Esophagus (tissue), 2 donors: Measurements from ENCODE around the gene CYTH4. TPM values are rescaled to one million over a fixed set of nuclear protein-coding genes. Genes with fewer than 3 reads are reported as not detected.

Experiments
- H3K27ac ChIP-seq, 2 donors: one replicate each; pipeline ENCODE4 v1.5.1; 2013; ENCODE audit warnings: low read depth in 2 of 2, mild to moderate bottlenecking in 2 of 2, inconsistent platforms in 1 of 2, low read length in 1 of 2, moderate library complexity in 1 of 2
- H3K27me3 ChIP-seq, 2 donors: one replicate each; pipeline ENCODE4 v1.6.1; 2013; ENCODE audit warnings: low read length in 2 of 2, control low read depth in 1 of 2, mild to moderate bottlenecking in 1 of 2; ENCODE audit not compliant: insufficient read depth in 2 of 2, control insufficient read depth in 1 of 2
- H3K36me3 ChIP-seq, 2 donors: one replicate each; pipeline ENCODE4 v1.6.1; 2013; ENCODE audit warnings: low read length in 1 of 2; ENCODE audit not compliant: control insufficient read depth in 2 of 2, insufficient read depth in 2 of 2
- H3K4me1 ChIP-seq, 2 donors: one replicate each; pipeline ENCODE4 v1.6.1; 2013; ENCODE audit warnings: low read length in 1 of 2; ENCODE audit not compliant: control insufficient read depth in 2 of 2, insufficient read depth in 2 of 2
- H3K4me3 ChIP-seq, 2 donors: one replicate each; pipeline ENCODE4 v1.5.1; 2013; ENCODE audit warnings: low read length in 2 of 2, mild to moderate bottlenecking in 2 of 2, low read depth in 1 of 2, moderate library complexity in 1 of 2
- H3K9me3 ChIP-seq, 2 donors: one replicate each; pipeline ENCODE4 v1.6.1; 2013; ENCODE audit warnings: mild to moderate bottlenecking in 2 of 2, low read depth in 1 of 2, low read length in 1 of 2, moderate library complexity in 1 of 2; ENCODE audit not compliant: control insufficient read depth in 2 of 2, insufficient read depth in 1 of 2
- WGBS, 2 donors: extraction: QIAGEN DNeasy Blood & Tissue Kit; methylation state at CpG; one replicate each; pipeline ENCODE4 v1.1.7; 2013; 5-methylcytosine and 5-hydroxymethylcytosine counted together
- polyA plus RNA-seq, 2 donors: library from polyadenylated mRNA; stranded (reverse); fragments of 200-250 nt; gene quantifications; one replicate each; pipeline ENCODE4 v1.2.3, GENCODE V29; 2013
- donor health status: healthy with polysubstance abuse.
- donor health status: Bipolar disorder and iron deficiency.

The CYTH4 gene
- polyA plus RNA-seq, 2 donors, result 1.4 to 4.1 TPM

GRCh38 chr22:37338539-37339246 lies 56.4 kb downstream of the CYTH4 start:
- Histone ChIP-seq H3K4me3 (no peak overlapping the region), H3K27ac (no peak overlapping the region), H3K36me3 (no peaks in the 10 kb centered on the region), H3K9me3 (peaks cover 0 to 3% of the 10 kb centered on the region in 2 donors), H3K27me3 (peaks cover 0 to 15% of the 10 kb centered on the region in 2 donors), H3K4me1 (no peaks in the 10 kb centered on the region)
- 86 to 90% methylated on average over 10 of the region's 10 CpGs for WGBS, 2 donors

DNA sequence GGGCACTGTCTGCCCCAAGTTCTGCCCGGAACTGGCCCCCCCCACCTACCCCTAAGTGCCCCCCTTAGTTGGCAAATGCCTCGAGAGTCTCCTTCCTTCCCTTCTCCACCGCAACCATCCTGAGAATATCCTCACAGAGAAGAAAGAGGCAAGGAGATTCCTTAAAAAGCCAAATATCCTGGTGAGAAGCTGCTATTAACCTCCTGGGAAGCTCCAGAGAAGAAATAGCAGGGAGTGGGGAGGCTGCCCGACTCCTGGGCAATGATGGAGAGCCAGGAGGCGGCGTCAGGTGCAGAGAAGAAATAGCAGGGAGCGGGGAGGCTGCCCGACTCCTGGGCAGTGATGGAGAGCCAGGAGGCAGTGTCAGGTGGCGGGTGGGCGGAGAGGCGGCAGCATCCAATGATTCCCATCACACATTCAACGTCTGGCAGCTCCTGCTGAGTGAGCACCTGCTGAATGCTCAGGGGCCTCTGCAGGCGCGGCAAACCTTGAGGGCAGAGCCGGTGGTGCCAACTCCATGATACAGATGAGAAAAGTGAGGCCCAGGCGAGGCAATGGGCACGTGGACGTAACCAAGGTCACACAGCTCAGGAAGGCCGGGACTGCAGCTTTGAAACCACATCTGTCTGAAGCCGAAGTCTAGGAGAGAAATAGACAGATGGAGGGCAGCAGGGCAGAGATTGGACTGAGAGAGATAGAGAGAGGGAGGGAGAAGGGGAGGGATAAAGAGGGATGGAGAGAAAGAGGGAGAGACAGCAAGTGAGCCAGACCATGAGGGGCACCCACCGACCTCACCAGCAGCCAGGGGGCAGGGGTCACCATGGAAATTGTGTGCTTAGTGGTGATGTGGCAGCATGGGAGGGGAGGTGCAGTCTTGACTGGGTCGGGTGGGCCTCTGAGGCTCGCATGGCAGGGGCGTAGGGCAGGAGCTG lies 58.3 kb downstream of the CYTH4 start:
- Histone ChIP-seq H3K4me1 (no peaks in the 10 kb centered on the region), H3K27ac (no peak overlapping the region), H3K9me3 (peaks cover 0 to 3% of the 10 kb centered on the region in 2 donors), H3K36me3 (no peaks in the 10 kb centered on the region), H3K27me3 (no peaks in the 10 kb centered on the region), H3K4me3 (no peak overlapping the region)
- WGBS, 2 donors, result 34 to 39% methylated on average over 24 of the region's 24 CpGs

GRCh38 chr22:37342065-37342464 lies 59.8 kb downstream of the CYTH4 start:
- H3K4me3 ChIP-seq, result no peak overlapping the region
- no peaks in the 10 kb centered on the region for H3K4me1 ChIP-seq
- H3K27me3 ChIP-seq, result no peaks in the 10 kb centered on the region
- H3K36me3 ChIP-seq, result no peaks in the 10 kb centered on the region
- 77 to 83% methylated on average over 6 of the region's 6 CpGs for WGBS, 2 donors
- no peak overlapping the region for H3K27ac ChIP-seq
- H3K9me3 ChIP-seq, result peaks cover 0 to 3% of the 10 kb centered on the region in 2 donors

GRCh38 chr22:37343348-37343747 lies 61.0 kb downstream of the CYTH4 start:
- WGBS, 2 donors, result 41 to 53% methylated on average over 10 to 11 of the region's 11 CpGs

DNA sequence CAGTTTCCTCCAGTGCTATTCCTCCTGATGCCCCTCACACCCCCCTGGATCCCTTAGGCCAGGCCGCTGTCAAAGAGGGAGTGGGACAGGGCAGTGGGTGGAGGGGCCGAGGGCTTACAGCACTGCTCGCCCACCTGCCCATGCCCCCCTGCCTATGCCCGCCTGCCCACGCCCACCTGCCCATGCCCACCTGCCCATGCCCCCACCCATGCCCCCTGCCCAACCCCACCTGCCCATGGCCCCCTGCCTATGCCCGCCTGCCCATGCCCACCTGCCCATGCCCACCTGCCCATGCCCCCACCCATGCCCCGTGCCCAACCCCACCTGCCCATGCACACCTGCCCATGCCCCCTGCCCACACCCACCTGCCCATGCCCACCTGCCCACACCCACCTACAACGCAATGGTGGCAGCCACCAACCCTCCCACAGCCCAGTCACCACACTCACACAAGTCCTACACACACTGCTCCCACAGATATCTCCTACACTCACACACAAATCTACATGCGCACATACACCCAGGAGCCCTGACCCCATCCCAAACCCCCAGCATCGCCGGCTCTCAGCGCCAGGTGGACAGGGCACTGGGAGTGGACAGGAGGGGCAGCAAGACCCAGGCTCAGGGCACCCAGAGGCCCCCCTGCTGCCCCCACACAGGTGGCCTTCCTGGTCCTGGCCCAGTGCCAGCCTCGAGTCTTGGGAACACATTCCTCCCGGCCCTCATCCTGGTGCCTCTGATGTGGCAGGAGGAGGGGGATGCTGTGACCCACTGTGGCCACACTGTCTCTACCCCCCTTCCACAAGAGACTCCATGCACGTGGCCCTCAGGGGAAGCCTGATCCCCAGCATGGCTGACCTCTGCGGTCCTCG lies 61.8 kb downstream of the CYTH4 start:
- no peaks in the 10 kb centered on the region for H3K27me3 ChIP-seq
- H3K4me3 ChIP-seq, result no peak overlapping the region
- no peaks in the 10 kb centered on the region for H3K36me3 ChIP-seq
- no peak overlapping the region for H3K27ac ChIP-seq
- no peaks in the 10 kb centered on the region for H3K4me1 ChIP-seq
- 70 to 72% methylated on average over 16 to 17 of the region's 17 CpGs for WGBS, 2 donors
- peaks cover 0 to 3% of the 10 kb centered on the region in 2 donors for H3K9me3 ChIP-seq

More at GRCh38 chr22:37343348-37343747, 61.0 kb downstream of the CYTH4 start:
- Histone ChIP-seq H3K27me3 (no peaks in the 10 kb centered on the region), H3K36me3 (no peaks in the 10 kb centered on the region), H3K27ac (no peak overlapping the region), H3K9me3 (peaks cover 0 to 3% of the 10 kb centered on the region in 2 donors), H3K4me1 (no peaks in the 10 kb centered on the region), H3K4me3 (no peak overlapping the region)

DNA sequence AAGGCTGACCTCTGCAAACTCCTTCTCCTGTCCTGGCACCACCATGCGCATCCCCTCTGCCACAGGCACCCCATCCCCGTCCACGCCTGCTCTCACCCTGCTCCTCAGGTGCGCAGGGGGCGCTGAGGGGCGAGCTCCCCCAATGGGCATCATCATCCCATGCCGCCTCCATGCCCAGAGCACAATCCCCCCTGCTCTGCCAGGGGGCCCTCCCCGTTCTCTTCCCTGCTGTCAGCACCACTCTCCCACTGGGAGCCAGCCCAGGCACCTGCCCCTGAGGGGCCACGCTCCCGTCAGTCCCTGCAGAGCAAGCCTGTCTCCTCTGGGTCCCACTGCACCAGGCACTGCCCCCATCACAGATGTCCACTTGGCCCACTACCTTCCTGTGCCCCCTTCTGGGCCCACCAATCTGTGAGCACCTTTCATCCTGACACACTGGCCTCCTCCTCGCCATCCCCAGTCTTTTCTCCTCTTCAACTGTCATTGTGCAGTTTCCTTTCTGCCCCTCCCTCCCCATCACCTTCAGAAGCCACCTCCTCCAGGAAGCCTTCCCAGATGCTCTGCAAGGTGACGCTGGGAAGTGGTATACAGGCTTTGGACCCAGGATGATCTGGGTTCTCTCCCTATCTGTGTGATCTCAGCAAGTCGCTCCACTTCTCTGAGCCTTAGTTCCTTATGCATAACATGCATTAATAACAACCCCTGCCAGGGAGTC lies 62.6 kb downstream of the CYTH4 start:
- H3K36me3 ChIP-seq, result no peaks in the 10 kb centered on the region
- no peaks in the 10 kb centered on the region for H3K27me3 ChIP-seq
- WGBS, 2 donors, result 67 to 76% methylated on average over 13 of the region's 13 CpGs
- peaks cover 0 to 3% of the 10 kb centered on the region in 2 donors for H3K9me3 ChIP-seq
- H3K4me1 ChIP-seq, result no peaks in the 10 kb centered on the region
- H3K4me3 ChIP-seq, result no peak overlapping the region
- no peak overlapping the region for H3K27ac ChIP-seq

GRCh38 chr22:37345863-37346504 lies 63.7 kb downstream of the CYTH4 start:
- H3K4me1 ChIP-seq, result no peaks in the 10 kb centered on the region
- H3K4me3 ChIP-seq, result no peak overlapping the region
- H3K36me3 ChIP-seq, result no peaks in the 10 kb centered on the region
- H3K27me3 ChIP-seq, result no peaks in the 10 kb centered on the region
- H3K9me3 ChIP-seq, result peaks cover 0 to 3% of the 10 kb centered on the region in 2 donors
- H3K27ac ChIP-seq, result no peak overlapping the region
- 23 to 24% methylated on average over 13 of the region's 13 CpGs for WGBS, 2 donors

DNA sequence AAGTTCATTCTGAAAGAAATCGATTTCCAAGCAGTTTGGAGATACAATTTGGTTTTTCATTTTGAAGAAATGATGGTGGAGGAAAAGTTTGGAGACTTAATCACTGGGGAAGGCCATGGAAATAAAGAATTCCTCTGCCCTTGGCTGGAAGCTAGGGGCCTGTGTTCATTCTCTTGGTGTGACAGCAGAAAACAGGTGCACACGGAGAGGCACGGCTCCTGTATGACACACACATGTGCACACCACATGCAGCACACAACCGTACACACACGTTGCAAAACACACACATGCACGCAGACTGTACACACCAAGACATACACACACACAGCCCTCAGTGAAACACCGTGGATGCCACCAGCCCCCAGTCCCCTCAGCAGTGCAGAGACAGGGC lies 64.2 kb downstream of the CYTH4 start:
- no peaks in the 10 kb centered on the region for H3K4me1 ChIP-seq
- H3K27ac ChIP-seq, result no peak overlapping the region
- H3K27me3 ChIP-seq, result no peaks in the 10 kb centered on the region
- 77 to 85% methylated on average over 7 of the region's 7 CpGs for WGBS, 2 donors
- no peaks in the 10 kb centered on the region for H3K36me3 ChIP-seq
- H3K9me3 ChIP-seq, result peaks cover 0 to 3% of the 10 kb centered on the region in 2 donors
- H3K4me3 ChIP-seq, result no peak overlapping the region
